GM12892 (cell line): ENCODE data around the gene EFCAB8.

Experiments used
- DNase-seq: peaks from one replicate; pipeline ENCODE4 v3.0.0; 2011; ENCODE audit not compliant: insufficient read length
- FAIRE-seq: peaks from 2 replicates; lab custom pipeline; 2011; peaks lifted over from hg19 to GRCh38; lab: Jason Lieb, UNC
- POLR2A ChIP-seq: IDR thresholded peaks from 2 replicates; pipeline ENCODE4 v1.6.1; 2011; ENCODE audit warnings: low read depth, low read length, control low read depth
- POLR2AphosphoS5 ChIP-seq: IDR thresholded peaks from 2 replicates; pipeline ENCODE4 v1.6.1; 2011; ENCODE audit warnings: low read depth, low read length, control low read depth
- TAF1 ChIP-seq: IDR thresholded peaks from 2 replicates; pipeline ENCODE4 v1.6.1; 2011; ENCODE audit warnings: low read depth, mild to moderate bottlenecking, control low read depth, low read length, borderline replicate concordance

The EFCAB8 gene

GRCh38 chr20:32907886-32908285 is 49.2 kb downstream of the EFCAB8 start:
- no peak for DNase-seq
- no peak for TF ChIP-seq POLR2AphosphoS5
- no peak for TF ChIP-seq POLR2A
- no peak for TF ChIP-seq TAF1
- no peak for FAIRE-seq

- FAIRE-seq (no peak), DNase-seq (no peak)
- TF ChIP-seq TAF1, result no peak
- TF ChIP-seq POLR2AphosphoS5, result no peak
Measured at GRCh38 chr20:32908334-32909292, 49.9 kb downstream of the EFCAB8 start.

GRCh38 chr20:32909451-32909850 is 50.7 kb downstream of the EFCAB8 start:
- TF ChIP-seq POLR2AphosphoS5 (no peak), TAF1 (no peak), POLR2A (no peak)
- FAIRE-seq (no peak), DNase-seq (no peak)

- FAIRE-seq (no peak), DNase-seq (no peak)
- TF ChIP-seq POLR2AphosphoS5, result no peak
- TF ChIP-seq POLR2A, result no peak
- TF ChIP-seq TAF1, result no peak
Measured at GRCh38 chr20:32909896-32910571, 51.3 kb downstream of the EFCAB8 start.

- TF ChIP-seq POLR2AphosphoS5 (no peak), POLR2A (no peak), TAF1 (no peak)
- FAIRE-seq (no peak), DNase-seq (no peak)
Measured at GRCh38 chr20:32911355-32911754, 52.6 kb downstream of the EFCAB8 start.

- no peak for TF ChIP-seq TAF1
- no peak for TF ChIP-seq POLR2A
- no peak for TF ChIP-seq POLR2AphosphoS5
- DNase-seq (no peak), FAIRE-seq (no peak)
Measured at GRCh38 chr20:32912688-32913087, 54.0 kb downstream of the EFCAB8 start.

- FAIRE-seq, result no peak
- TF ChIP-seq POLR2AphosphoS5 (no peak), POLR2A (no peak), TAF1 (no peak)
- DNase-seq, result no peak
Measured at GRCh38 chr20:32914031-32914430, 55.3 kb downstream of the EFCAB8 start.

- DNase-seq, result no peak
- TF ChIP-seq TAF1 (no peak), POLR2AphosphoS5 (no peak), POLR2A (no peak)
- FAIRE-seq, result no peak
Measured at GRCh38 chr20:32917191-32917950, 58.6 kb downstream of the EFCAB8 start.

GRCh38 chr20:32918296-32918695 is 59.6 kb downstream of the EFCAB8 start:
- DNase-seq, result no peak
- FAIRE-seq, result no peak
- no peak for TF ChIP-seq POLR2A
- no peak for TF ChIP-seq TAF1
- TF ChIP-seq POLR2AphosphoS5, result no peak

- DNase-seq (no peak), FAIRE-seq (no peak)
- no peak for TF ChIP-seq POLR2A
- no peak for TF ChIP-seq TAF1
- TF ChIP-seq POLR2AphosphoS5, result no peak
Measured at GRCh38 chr20:32918751-32919150, 60.0 kb downstream of the EFCAB8 start.

GRCh38 chr20:32920066-32920465 is 61.3 kb downstream of the EFCAB8 start:
- no peak for FAIRE-seq
- DNase-seq, result no peak
- TF ChIP-seq TAF1 (no peak), POLR2A (no peak), POLR2AphosphoS5 (no peak)
